Kidney (tissue), 14 donors: Measurements from ENCODE around the gene RNF213. TPM values are rescaled to one million over a fixed set of nuclear protein-coding genes. Genes with fewer than 3 reads are reported as not detected.

Source experiments
- DNase-seq, 5 donors: peaks; one replicate each; pipeline ENCODE4 v3.0.0-alpha.2; 2013 to 2020
- FAIRE-seq: peaks from 2 replicates; lab custom pipeline; 2012; peaks lifted over from hg19 to GRCh38; lab: Jason Lieb, UNC
- H3K27ac ChIP-seq, 2 donors: one replicate each; pipeline ENCODE4 v1.7.0; 2013; ENCODE audit warnings: low read depth in 2 of 2, low read length in 2 of 2, inconsistent platforms in 1 of 2
- H3K27me3 ChIP-seq: one replicate; pipeline ENCODE4 v1.7.1; 2013; ENCODE audit warnings: low read length, inconsistent platforms; ENCODE audit not compliant: control insufficient read depth, insufficient read depth
- H3K36me3 ChIP-seq, 3 donors: one replicate each; pipeline versions ENCODE4 v1.7.0 to v1.7.1; 2013; ENCODE audit warnings: low read length in 3 of 3, control low read depth in 1 of 3, inconsistent platforms in 1 of 3; ENCODE audit not compliant: insufficient read depth in 3 of 3, control insufficient read depth in 2 of 3
- H3K4me1 ChIP-seq, 3 donors: one replicate each; pipeline versions ENCODE4 v1.7.0 to v1.7.1; 2013; ENCODE audit warnings: low read length in 3 of 3, inconsistent platforms in 1 of 3, low read depth in 1 of 3; ENCODE audit not compliant: control insufficient read depth in 2 of 3, insufficient read depth in 2 of 3
- H3K4me3 ChIP-seq, 3 donors: one replicate each; pipeline versions ENCODE4 v1.7.0 to v1.8.1; 2013; ENCODE audit warnings: low read length in 3 of 3, control low read depth in 1 of 3, inconsistent platforms in 1 of 3
- H3K9ac ChIP-seq, 3 donors: one replicate each; pipeline versions ENCODE4 v1.7.0 to v1.7.1; 2013; ENCODE audit warnings: low read length in 3 of 3, control low read depth in 1 of 3, inconsistent platforms in 1 of 3
- H3K9me3 ChIP-seq, 3 donors: one replicate each; pipeline versions ENCODE4 v1.7.0 to v1.7.1; 2013; ENCODE audit warnings: low read length in 3 of 3, control low read depth in 1 of 3, inconsistent platforms in 1 of 3; ENCODE audit not compliant: control insufficient read depth in 2 of 3, insufficient read depth in 1 of 3
- CTCF ChIP-seq: IDR thresholded peaks from 3 replicates; pipeline ENCODE4 v1.5.1; 2012; ENCODE audit warnings: mild to moderate bottlenecking, moderate library complexity, borderline replicate concordance; ENCODE audit not compliant: insufficient read depth; ENCODE audit errors: extremely low read depth
- intact Hi-C: fragments of 100-400 bp; cut with DNase I; formaldehyde crosslinking; loops from one replicate; pipeline ENCODE4 v1.11.1; 2022
- polyA plus RNA-seq: library from polyadenylated mRNA; stranded (reverse); fragments of 350-450 nt; fragmentation: Illumina TruSeq; extraction: RNeasy Lipid Tissue Mini Kit (QIAGEN cat#74804); gene quantifications from one replicate; pipeline ENCODE4 v1.2.3, GENCODE V29; 2014; ENCODE audit warnings: low read depth, low replicate concordance; ENCODE audit not compliant: insufficient read depth
- total RNA-seq: library from RNA; stranded (reverse); fragmentation: NEBNext Ultra II Directional; extraction: Animal tissue kit (Norgen Biotek cat#: 25700); gene quantifications from one replicate; pipeline ENCODE4 v1.2.1, GENCODE V29; 2021
- donor health status: control.
- donor health status: control.
- donor health status: control.
- donor health status: control.
- donor health status: control.
- donor health status: DM: yes; HTN: yes; CAD: no.
- donor health status: Normal renal cell carcinoma (clear cell type).

The RNF213 gene
- total and polyA plus RNA-seq, 2 donors from 2014 or later = 43.4 to 276 TPM

GRCh38 chr17:80394629-80395216 lies 134.1 kb downstream of the RNF213 start:
- H3K4me1 ChIP-seq = peaks cover 0 to 12% (median 12%) of the 10 kb centered on the region in 3 donors
- TF ChIP-seq CTCF = no peak
- H3K27ac ChIP-seq = no peak overlapping the region
- FAIRE-seq = no peak
- H3K9ac ChIP-seq = no peak overlapping the region
- H3K4me3 ChIP-seq = no peak overlapping the region
- peaks cover 0 to 19% (median 18%) of the 10 kb centered on the region in 3 donors for H3K36me3 ChIP-seq
- no peaks in the 10 kb centered on the region for H3K27me3 ChIP-seq
- no peak for DNase-seq
- no peaks in the 10 kb centered on the region for H3K9me3 ChIP-seq
- intact Hi-C loops = no loop called here

- intact Hi-C loops = no loop called here
- no peaks in the 10 kb centered on the region for H3K9me3 ChIP-seq
- H3K4me1 ChIP-seq = peaks cover 0 to 12% (median 8%) of the 10 kb centered on the region in 3 donors
- no peak overlapping the region for H3K27ac ChIP-seq
- H3K9ac ChIP-seq = no peak overlapping the region
- peaks cover 0 to 16% (median 13%) of the 10 kb centered on the region in 3 donors for H3K36me3 ChIP-seq
- no peak overlapping the region for H3K4me3 ChIP-seq
- no peak for TF ChIP-seq CTCF
- DNase-seq = peak in 3 of 5 donors; percentile 49 to 65 (median 60)
- FAIRE-seq = no peak
- H3K27me3 ChIP-seq = no peaks in the 10 kb centered on the region
These were observed 134.9 kb downstream of the RNF213 start for GRCh38 chr17:80395402-80396151.

GRCh38 chr17:80396157-80397033 lies 135.7 kb downstream of the RNF213 start:
- Histone ChIP-seq H3K27ac (peak overlapping the region in 1 of 2 donors; percentile 48), H3K4me3 (no peak overlapping the region), H3K36me3 (peaks cover 0 to 16% (median 8%) of the 10 kb centered on the region in 3 donors), H3K27me3 (no peaks in the 10 kb centered on the region), H3K9me3 (no peaks in the 10 kb centered on the region), H3K9ac (no peak overlapping the region), H3K4me1 (peaks cover 0 to 12% (median 8%) of the 10 kb centered on the region in 3 donors)
- FAIRE-seq (no peak), DNase-seq (peak in 2 of 5 donors; percentile 26 to 35)
- TF ChIP-seq CTCF = no peak
- intact Hi-C loops = no loop called here
